ENCODE data around the gene PIP5KL1. TPM values are rescaled to one million over a fixed set of nuclear protein-coding genes. Genes with fewer than 3 reads are reported as not detected.

Gene PIP5KL1
- total RNA-seq, 2 donors from 2014 or later, result 0.85 to 0.89 TPM

DNA sequence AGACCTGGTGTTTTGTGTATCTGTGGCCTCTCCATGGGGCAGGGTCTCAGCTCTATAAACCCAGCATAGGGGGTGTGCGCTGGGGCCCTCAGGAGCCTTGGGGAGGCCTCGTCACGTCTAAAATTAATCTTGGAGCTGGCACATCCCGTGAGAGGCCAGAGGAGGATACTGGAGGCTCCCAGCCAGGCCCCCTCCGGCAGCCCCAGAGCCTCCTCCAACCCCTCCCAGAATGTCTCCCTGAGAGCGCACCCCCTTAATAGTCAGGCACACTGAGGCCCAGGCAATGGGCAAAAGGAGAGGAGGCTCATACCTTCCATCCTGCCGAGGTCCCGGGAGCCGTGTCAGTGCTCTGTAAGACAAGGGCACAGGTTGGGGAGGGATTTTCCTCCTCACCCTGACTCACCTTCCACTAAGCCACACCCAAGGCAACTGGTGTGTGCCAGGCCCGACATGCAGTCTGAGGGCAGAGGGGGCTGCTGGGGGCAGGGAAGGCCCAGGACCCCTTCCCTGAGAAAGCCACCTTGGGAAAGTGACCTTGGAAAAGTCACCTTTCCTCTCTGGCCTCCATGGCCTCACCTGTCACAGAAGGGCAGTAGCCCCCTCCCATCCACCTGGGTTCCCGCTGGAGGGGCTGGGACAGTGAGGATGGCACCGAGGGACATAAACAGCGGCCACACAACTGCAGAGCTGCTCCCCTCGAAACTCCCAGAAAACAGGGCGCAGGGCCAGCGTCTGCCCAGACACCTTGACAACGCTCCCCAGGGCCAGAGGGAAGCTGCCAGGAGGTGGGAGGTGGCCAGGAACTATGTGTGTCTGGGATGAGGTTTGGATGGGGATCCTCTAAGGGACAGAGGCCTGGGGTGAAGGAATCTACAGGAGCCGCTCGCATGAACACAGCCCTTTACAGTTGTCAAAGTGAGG lies 56.0 kb downstream of the PIP5KL1 start:
- H3K27ac ChIP-seq, result peak overlapping the region; percentile 7

DNA sequence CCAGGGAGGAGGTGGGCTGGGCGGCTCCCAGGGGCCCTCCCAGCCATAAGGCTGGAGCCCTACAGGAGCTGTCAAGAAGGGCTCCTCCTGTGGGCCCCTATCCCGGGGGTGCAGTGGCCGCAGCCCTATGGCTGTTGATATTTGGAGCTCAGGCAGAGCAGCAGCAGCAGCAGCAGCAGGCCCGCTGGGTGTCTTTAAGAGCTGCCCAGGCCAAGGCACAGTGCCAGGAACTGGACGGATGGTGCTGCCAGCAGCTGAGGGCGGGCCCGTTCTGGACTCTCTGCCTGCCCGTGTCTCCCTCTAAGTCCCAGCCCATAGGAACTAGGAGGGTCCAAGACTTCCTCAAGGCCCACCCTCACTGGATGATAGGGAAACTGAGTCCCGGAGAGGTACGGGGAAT lies 56.7 kb downstream of the PIP5KL1 start:
- H3K9me3 ChIP-seq, result no peaks in the 10 kb centered on the region
- H3K4me1 ChIP-seq, result peaks cover 23% of the 10 kb centered on the region
- H3K27me3 ChIP-seq, result no peaks in the 10 kb centered on the region
- intact Hi-C loops (cut with DNase I), result loop anchor here (10.0 kb wide), 1 partner anchor 69 kb away; the partner anchor contains the start of gene FPGS
- peak overlapping the region in 1 of 2 donors; percentile 59 for H3K9ac ChIP-seq (ENCODE audit: low read depth in 2 of 2, low read length in 2 of 2)
- peak overlapping the region; percentile 7 for H3K27ac ChIP-seq
- H3K4me3 ChIP-seq, result no peak overlapping the region
- peak; percentile 62 for DNase-seq
- H3K36me3 ChIP-seq, result no peaks in the 10 kb centered on the region
- TF ChIP-seq, protein P1, sequence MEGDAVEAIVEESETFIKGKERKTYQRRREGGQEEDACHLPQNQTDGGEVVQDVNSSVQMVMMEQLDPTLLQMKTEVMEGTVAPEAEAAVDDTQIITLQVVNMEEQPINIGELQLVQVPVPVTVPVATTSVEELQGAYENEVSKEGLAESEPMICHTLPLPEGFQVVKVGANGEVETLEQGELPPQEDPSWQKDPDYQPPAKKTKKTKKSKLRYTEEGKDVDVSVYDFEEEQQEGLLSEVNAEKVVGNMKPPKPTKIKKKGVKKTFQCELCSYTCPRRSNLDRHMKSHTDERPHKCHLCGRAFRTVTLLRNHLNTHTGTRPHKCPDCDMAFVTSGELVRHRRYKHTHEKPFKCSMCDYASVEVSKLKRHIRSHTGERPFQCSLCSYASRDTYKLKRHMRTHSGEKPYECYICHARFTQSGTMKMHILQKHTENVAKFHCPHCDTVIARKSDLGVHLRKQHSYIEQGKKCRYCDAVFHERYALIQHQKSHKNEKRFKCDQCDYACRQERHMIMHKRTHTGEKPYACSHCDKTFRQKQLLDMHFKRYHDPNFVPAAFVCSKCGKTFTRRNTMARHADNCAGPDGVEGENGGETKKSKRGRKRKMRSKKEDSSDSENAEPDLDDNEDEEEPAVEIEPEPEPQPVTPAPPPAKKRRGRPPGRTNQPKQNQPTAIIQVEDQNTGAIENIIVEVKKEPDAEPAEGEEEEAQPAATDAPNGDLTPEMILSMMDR (IDR thresholded peaks at IDR 0.05), result no peak

More for the DNA sequence above, 56.0 kb downstream of the PIP5KL1 start:
- H3K4me1 ChIP-seq, result peaks cover 23% of the 10 kb centered on the region
- no peak overlapping the region for H3K4me3 ChIP-seq
- no peak for DNase-seq
- peak overlapping the region in 1 of 2 donors; percentile 59 for H3K9ac ChIP-seq (ENCODE audit: low read depth in 2 of 2, low read length in 2 of 2)
- no peaks in the 10 kb centered on the region for H3K27me3 ChIP-seq
- intact Hi-C loops (cut with DNase I), result loop anchor here (10.0 kb wide), 1 partner anchor 70 kb away; the partner anchor contains the start of gene FPGS
- TF ChIP-seq, protein P1 (IDR thresholded peaks at IDR 0.05), result no peak
- no peaks in the 10 kb centered on the region for H3K36me3 ChIP-seq
- H3K9me3 ChIP-seq, result no peaks in the 10 kb centered on the region

DNA sequence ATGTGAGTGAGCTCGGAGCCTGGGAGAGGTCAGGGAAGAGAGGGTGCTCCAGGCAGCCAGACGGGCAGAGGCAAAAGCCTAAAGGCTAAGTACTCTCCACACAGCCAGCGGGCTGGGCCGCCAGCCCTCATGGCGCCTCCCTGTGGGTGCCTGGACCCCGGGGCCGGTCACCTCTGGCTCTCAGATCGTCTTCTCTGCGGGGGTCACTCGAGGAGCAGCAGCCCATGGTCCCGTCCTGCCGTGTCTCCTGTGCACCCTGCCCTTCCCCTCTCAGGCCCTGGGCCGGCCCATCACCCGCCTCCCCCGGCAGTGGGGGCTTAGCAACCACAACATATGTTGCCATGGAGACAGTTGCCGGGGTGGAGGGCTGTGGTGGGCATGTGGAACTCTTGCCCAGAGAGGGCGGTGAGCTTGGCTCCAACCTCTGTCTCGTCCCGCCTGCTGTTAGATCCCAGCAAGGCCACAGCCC lies 57.3 kb downstream of the PIP5KL1 start:
- TF ChIP-seq, protein P1 (IDR thresholded peaks at IDR 0.05), result no peak
- H3K9ac ChIP-seq (ENCODE audit: low read depth in 2 of 2, low read length in 2 of 2), result no peak overlapping the region
- H3K36me3 ChIP-seq, result no peaks in the 10 kb centered on the region
- no peak overlapping the region for H3K4me3 ChIP-seq
- no peak for DNase-seq
- H3K27me3 ChIP-seq, result no peaks in the 10 kb centered on the region
- intact Hi-C loops (cut with DNase I), result loop anchor here (10.0 kb wide), 1 partner anchor 68 kb away; the partner anchor contains the start of gene FPGS
- H3K9me3 ChIP-seq, result no peaks in the 10 kb centered on the region
- no peak overlapping the region for H3K27ac ChIP-seq
- peaks cover 23% of the 10 kb centered on the region for H3K4me1 ChIP-seq

DNA sequence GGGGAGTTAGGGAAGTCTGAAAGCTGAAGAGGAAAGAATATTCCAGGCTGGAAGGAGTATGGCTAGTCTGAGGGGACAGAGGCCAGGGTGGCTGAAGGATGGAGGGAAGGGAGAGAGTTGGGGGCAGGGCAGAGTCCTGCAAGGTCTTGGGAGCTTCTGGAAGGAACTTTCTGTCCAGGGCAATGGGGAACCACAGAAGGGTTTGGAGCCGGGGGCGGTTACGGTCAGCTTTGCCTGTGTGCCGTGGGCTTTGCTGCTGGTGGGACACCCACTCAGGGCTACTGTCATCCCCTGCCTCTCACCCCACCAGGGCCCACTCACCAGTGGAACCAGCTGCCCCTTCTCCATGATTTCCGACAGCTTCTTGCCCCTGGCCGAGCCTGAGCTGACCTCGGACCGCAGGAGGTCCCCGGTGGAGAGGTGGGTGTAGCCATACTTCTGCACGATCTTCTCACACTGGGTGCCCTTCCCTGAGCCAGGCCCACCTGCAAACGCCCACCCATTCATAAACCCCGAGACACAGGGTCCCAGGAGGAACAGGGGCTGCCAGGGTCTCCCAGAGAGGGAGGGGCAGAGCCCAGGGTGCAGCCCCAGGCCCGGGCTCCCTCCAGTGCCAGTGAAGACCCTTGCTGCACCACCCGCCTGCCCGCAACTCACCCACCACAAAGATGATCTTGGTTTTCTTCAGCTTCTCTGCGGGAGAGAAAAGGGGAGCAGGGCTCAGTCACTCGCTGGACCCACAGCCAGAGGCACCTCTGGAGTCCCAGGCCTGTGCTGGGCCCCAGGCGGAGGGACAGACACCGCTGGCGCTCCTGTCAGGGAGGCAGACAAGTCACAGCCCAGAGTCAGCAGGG lies 58.0 kb downstream of the PIP5KL1 start:
- Histone ChIP-seq H3K4me1 (peaks cover 23% of the 10 kb centered on the region), H3K4me3 (no peak overlapping the region), H3K9me3 (no peaks in the 10 kb centered on the region), H3K27me3 (no peaks in the 10 kb centered on the region), H3K9ac (ENCODE audit: low read depth in 2 of 2, low read length in 2 of 2) (no peak overlapping the region), H3K36me3 (no peaks in the 10 kb centered on the region), H3K27ac (no peak overlapping the region)
- intact Hi-C loops (cut with DNase I), result loop anchor here (10.0 kb wide), 1 partner anchor 68 kb away; the partner anchor contains the start of gene FPGS
- no peak for DNase-seq
- TF ChIP-seq, protein P1 (IDR thresholded peaks at IDR 0.05), result no peak

DNA sequence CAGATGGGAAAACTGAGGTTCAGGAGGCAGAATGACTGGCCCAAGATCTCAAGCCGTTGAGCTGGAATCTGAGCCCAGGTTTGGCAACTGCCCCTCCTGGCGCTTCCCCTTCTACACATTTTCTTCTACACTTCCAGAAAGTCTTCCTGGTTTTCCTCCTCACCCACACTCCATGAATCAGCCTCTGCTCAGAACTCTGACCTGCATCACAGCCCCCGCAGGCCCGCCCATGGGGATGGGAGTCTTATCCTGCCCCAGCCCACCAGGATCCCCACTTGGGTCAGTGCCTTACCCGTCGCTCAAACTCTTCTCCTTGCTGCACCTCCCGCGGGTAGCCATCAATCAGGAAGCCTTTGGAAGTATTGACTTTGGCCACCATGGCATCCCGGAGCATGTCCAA lies 59.0 kb downstream of the PIP5KL1 start:
- TF ChIP-seq, protein P1 (IDR thresholded peaks at IDR 0.05), result no peak
- Histone ChIP-seq H3K4me3 (no peak overlapping the region), H3K36me3 (no peaks in the 10 kb centered on the region), H3K27me3 (no peaks in the 10 kb centered on the region), H3K9me3 (no peaks in the 10 kb centered on the region), H3K4me1 (peaks cover 19% of the 10 kb centered on the region), H3K27ac (no peak overlapping the region), H3K9ac (ENCODE audit: low read depth in 2 of 2, low read length in 2 of 2) (no peak overlapping the region)
- intact Hi-C loops (cut with DNase I), result loop anchor here (2.0 to 10.0 kb wide), 2 partner anchors 45 to 67 kb away; partner anchors contain the start of genes FPGS and ST6GALNAC4
- no peak for DNase-seq

Data from colonic mucosa (tissue), 4 donors.